Measurements from ENCODE around the gene PRPF31.
"Not testable (repeated sequence)": the region's sequence is repeated elsewhere in the genome, so short reads cannot be mapped to it uniquely, and the experiment has no call there.

Gene PRPF31

GRCh38 chr19:54115109-54116063 is at the start of gene PRPF31, which contains the start of gene TFPT:
TSS of gene PRPF31 (plus strand) at chr19:54115754. CDS start at chr19:54118279, 2,525 bp downstream.
TSS of gene TFPT (minus strand) at chr19:54115657. CDS start at chr19:54115269, 388 bp downstream.
- peak; percentile 94 to 95 for DNase-seq

- no peak for DNase-seq
These were observed 46.1 kb upstream of the PRPF31 start for GRCh38 chr19:54069470-54069869.

GRCh38 chr19:54073829-54074228 is 41.7 kb upstream of the PRPF31 start:
- no peak for DNase-seq

GRCh38 chr19:54074851-54075250 is 40.7 kb upstream of the PRPF31 start:
- DNase-seq = no peak

- no peak for DNase-seq
These were observed 38.2 kb upstream of the PRPF31 start for GRCh38 chr19:54077334-54077733.

GRCh38 chr19:54081032-54081431 is 34.5 kb upstream of the PRPF31 start, which contains the start of gene TARM1:
TSS of gene TARM1 (minus strand) at chr19:54081365. CDS start at chr19:54081340, 25 bp downstream.
- no peak for DNase-seq

- DNase-seq = no peak
These were observed 31.1 kb upstream of the PRPF31 start for GRCh38 chr19:54084410-54084809.

GRCh38 chr19:54094426-54095000 is 21.0 kb upstream of the PRPF31 start:
- DNase-seq = no peak

- no peak for DNase-seq
These were observed 20.3 kb upstream of the PRPF31 start for GRCh38 chr19:54095136-54095858.

GRCh38 chr19:54095859-54096616 is 19.5 kb upstream of the PRPF31 start:
- peak; percentile 27 to 39 for DNase-seq

- no peak for DNase-seq
These were observed 18.9 kb upstream of the PRPF31 start for GRCh38 chr19:54096617-54097106.

GRCh38 chr19:54099190-54099902 is 16.2 kb upstream of the PRPF31 start:
- no peak for DNase-seq

GRCh38 chr19:54099903-54100255 is 15.7 kb upstream of the PRPF31 start:
- not testable (repeated sequence) for DNase-seq

GRCh38 chr19:54100561-54100960 is 15.0 kb upstream of the PRPF31 start, which contains the start of gene OSCAR:
TSS of gene OSCAR (minus strand) at chr19:54100803. CDS start at chr19:54100792, 11 bp downstream.
- no peak for DNase-seq

- DNase-seq = peak; percentile 94
These were observed 13.0 kb upstream of the PRPF31 start, which contains the start of gene NDUFA3 for GRCh38 chr19:54102421-54103169. TSS of gene NDUFA3 (plus strand) at chr19:54102855. CDS start at chr19:54102879, 24 bp downstream.

GRCh38 chr19:54104998-54105715 is 10.4 kb upstream of the PRPF31 start:
- DNase-seq = no peak

- no peak for DNase-seq
These were observed 9.8 kb upstream of the PRPF31 start for GRCh38 chr19:54105796-54106195.

GRCh38 chr19:54106716-54107115 is 8.8 kb upstream of the PRPF31 start:
- no peak for DNase-seq

- no peak for DNase-seq
These were observed 7.6 kb upstream of the PRPF31 start for GRCh38 chr19:54107876-54108490.

Data from stimulated activated CD4-positive, alpha-beta T cell treated with anti-CD3 and anti-CD28 coated beads, Interleukin-2, amount 100 ng/mL, for 48 hours (primary cell).